GM21423 (cell line): ENCODE results near the gene EPHA8.

ENCODE experiments used
- ATAC-seq: cut with Tn5 transposase; IDR thresholded peaks from one replicate; pipeline ENCODE4 v1.9.1; 2021; ENCODE audit warnings: mild to moderate bottlenecking, moderate library complexity; ENCODE audit not compliant: unreplicated experiment

The EPHA8 gene

DNA sequence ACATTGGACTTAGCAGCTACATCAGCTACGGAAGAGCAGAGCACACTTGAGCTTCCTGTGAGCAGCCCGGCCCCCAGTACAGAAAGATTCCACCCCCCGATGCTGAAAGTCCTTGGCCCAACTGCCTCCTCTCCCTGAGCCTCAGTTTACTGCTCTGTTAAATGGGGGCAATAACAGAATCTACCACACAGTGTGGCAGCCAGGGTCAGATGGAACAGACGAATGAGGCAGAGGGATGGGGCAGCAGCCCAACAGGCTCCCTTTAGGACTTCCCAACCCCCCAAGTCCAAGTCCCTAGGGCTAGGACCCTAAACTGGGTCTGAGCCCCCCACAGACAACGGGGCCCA, 50.3 kb downstream of the EPHA8 start:
- no peak for ATAC-seq

DNA sequence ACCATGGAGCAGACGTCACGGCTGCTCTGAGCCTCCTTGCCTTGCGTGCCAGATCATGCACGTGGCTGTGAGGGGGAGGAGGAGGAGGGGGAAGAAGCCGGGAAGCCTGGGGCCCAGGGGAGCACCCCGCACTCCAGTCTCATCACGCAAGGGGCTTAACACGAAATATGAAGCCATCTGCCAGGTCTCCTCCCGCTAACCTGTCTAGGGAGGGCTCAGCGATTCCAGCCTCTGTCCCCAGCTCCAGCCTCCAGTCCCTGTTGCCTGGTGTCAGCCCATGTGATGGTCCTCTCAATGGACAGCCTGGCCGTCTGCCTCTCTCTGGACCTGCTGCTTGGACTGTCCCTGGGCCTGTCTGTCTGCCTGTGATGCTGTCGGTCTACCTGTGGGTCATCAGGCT, 50.7 kb downstream of the EPHA8 start:
- no peak for ATAC-seq

DNA sequence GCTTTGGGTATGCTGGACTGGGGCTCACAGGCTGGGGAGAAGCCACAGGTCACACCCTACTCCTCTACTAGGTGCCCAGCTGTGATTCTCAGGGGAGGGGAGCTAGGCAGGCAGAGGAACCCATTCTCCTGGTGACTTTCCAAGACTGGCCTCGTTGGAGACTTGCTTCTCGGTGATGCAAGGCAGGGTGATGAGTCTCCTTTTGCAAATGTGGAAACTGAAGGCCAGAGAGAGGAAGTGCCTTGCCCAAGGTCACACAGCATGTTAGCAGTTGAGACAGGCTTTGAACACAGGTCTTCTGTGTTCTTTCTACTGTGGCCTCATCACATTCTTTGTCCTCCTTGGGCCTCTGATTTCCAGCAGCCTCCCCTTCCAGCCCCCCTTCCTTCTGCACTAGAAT, 52.6 kb downstream of the EPHA8 start:
- no peak for ATAC-seq

DNA sequence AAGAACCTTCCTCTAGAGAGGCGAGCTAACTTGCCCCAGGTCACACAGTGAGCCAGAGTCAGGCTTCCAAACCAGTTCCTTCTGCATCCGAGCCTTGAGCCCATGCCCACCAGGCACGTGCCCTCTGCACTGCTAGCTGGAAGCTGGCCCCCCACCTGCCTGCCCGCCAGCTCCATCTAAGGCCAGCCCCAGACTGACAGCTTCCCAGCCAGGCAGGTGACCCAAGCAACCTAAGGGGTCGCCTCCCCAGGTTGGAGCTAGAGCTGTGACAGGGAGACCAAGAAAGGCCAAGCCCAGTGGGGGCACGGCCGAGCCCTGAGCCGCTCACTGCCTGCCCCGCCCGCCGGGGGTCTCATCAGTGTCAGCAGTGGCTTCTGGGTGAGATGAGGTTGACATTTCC, 53.3 kb downstream of the EPHA8 start:
- no peak for ATAC-seq

DNA sequence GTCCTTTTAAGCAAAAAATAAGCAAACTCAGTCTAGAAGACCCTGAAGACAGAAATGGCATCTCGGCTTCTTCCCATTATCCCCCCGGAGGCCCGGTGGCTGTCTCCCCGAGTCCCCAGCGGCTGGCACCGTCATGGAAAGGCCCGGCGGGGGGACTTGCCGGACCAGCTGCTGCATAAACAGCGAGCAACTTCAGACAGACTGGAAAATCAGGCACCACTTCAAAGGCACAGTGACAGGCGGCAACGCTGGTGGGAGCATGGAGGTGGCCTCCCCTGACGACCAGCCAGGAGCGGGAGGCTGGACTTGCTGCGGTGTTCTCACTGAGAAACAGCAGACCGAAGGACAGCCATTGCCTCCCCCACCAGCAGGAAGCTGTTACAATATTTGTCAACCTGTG, 54.8 kb downstream of the EPHA8 start:
- no peak for ATAC-seq

DNA sequence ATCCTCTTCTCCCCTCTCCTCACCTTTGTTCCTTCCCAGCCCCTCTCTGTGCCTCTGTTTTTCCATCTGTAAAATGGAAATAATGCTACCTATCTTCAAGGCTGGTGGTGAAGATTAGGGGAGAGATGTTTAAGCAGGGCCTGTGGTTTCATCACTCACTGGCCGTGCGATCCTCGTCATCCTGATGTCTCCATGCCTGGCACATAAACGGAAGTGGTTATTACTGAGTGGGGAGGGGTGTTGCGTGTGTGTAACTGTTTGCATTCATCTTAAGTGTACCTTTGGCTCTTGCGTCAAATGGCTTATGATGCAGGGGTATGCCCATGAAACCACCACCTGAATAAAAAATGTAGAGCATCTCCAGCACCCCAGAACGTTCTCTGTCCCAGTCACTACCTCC, 56.0 kb downstream of the EPHA8 start:
- ATAC-seq: no peak

DNA sequence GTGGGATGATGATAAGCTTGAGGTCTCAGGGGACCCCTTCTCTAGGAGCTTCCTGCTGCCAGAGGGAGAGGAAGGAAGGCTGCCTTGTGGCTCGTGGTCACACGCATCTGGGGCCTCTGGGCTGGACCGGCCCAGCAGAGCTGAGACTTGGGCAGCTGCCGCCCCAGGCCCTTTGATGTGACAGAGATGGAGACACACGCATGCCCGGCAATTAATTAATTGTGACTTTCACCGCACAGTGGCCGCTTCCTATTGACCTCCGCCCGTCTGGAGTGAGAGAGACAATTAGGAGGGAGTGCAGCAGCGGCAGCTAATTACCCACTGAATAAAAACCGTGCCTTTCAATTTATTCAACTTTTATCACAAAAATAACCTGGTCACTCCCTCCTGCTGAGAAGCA, 56.5 kb downstream of the EPHA8 start:
- ATAC-seq: no peak

DNA sequence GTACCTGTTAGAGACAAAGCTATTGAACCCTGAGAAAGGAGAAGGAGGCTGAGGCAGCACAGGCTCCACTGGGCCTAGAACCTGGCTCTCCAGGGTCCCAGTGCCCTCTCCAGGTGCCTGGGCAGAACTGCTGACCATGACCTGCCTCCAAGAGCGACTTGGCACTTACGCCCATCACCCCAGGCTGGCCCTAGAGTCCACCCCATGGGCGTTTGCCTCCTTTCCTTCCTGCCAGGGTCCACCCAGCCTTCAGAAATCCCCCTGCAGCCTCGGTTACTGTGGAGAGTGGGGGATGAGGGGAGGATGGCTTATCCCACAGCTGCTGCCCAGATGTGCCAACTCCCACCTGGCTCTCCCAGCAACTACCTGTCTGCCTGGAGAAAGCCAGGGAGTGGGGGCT, 58.5 kb downstream of the EPHA8 start:
- ATAC-seq: no peak

DNA sequence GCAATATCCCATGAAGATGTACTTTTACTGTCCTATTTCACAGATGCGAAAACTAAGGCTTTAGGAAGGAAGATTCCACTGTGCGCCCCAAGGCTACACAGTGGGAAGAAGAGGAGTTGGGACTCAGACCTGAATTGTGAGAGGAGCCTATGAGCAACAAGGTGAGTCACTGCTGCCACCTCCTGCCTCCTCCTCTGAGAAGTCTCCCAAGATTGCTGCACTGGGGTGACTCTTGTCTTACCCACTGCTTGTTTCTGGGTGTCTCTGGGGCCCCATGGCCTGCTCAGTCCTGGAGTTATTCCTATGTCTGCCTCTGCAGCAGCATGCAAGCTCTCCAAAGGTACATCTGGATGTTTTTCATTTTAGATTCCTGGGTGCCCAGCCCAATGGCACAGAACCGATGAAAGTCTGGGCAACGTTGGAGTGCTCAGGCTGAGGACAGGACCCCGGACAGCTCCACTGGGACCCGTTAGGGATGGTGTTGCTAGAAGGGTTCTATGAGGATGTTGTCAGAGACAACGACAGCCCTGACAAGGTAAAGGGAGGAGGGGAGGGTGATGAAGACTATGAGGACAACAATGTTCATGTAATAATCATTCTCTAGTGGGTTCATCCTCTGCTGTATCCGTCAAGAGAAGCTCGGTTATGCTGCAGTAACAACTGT, 62.1 kb downstream of the EPHA8 start:
- no peak for ATAC-seq

DNA sequence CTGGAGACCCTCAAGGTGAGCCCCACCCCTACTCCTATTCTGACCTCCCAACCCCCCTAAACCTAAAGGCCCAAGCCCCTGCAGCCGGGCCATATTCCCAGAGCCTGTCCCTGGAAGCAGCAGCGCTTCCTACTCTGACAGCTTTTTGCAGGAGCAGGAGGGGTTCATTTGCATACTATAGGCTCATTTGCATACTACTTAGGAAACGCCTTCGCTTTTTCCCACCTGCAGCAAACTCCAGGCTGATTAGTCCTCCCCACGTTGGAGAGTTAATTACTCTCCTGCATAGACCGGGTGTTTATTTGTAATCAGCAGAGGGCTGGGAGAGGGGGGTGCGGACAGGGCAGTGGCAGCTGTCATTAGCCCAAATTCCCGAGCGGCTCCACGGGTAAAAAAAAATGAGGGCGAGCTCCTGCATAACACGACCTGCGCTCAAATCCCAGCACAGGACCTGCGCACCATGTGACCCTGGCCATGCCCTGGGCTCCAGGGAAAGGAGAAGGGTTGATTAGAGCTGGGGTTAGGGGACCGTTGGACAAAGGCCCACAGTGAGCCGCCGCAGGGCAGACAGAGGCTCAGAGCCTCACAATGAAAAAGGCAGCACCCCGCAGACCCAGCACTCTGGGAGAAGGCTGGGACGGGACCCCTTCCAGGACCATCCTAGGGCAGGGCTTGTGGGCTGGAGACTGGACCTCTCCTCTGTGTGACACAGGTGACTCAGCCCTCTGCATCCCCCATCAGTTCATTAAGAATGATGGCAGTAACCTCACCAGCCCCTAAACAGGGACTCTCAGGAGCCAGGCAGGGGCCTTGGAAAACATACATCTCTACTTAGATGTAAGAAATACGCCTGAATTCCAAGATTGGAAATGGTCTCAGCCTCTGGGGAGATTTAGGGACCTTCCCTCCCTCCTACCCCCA, 63.2 kb downstream of the EPHA8 start:
- no peak for ATAC-seq

DNA sequence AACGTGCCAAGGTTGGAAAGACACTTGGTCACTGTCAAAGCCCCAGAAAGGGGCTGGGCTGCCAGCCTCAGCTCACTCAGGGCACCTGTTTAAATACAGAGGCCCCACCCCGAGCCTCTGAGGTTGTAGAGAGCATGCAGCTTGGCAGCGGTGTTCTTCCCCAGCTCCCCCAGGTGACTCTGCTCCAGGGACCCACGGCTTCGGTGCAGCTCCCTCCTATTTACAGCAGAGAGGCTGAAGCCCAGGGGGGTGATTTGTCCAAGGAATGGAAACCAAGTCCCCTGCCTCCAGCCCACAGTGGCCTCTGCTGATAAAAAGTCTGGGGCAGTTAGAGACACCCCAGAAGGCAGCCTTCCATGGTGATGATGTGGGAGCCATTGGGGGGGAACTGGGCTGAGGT, 64.0 kb downstream of the EPHA8 start:
- ATAC-seq: no peak

DNA sequence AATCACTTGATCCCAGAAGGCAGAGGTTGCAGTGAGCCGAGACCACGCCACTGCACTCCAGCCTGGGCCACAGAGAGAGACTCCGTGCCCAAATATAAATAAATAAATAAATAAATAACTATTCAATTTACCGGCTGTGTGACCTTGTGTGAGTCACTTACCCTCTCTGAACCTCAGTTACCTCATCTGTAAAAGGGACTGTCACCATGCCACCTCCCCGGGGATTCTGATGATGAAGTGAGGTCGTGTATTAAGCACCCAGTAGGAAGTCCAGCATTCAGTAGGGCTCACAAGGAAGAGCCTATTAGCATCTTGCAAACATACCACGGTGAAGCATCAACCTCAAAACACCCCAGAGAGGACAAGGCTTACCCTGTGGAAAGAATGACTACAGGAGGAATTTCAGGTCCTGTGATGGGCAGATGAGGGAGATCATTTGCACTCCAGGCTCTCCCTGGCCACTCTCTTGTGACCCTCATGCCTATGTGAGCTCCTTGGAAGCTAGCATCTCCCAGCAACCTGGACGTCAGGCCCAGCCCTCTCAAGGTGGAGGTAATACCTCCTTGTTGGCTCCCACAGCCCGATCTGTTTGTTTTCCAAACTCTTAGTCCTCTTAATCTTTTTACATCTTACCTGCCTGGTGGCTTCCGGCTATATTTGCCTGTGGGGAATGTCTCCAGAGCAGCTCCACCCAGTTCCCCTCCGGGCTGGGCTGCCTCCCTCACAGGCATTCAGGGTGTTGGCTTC, 65.6 kb downstream of the EPHA8 start:
- no peak for ATAC-seq

DNA sequence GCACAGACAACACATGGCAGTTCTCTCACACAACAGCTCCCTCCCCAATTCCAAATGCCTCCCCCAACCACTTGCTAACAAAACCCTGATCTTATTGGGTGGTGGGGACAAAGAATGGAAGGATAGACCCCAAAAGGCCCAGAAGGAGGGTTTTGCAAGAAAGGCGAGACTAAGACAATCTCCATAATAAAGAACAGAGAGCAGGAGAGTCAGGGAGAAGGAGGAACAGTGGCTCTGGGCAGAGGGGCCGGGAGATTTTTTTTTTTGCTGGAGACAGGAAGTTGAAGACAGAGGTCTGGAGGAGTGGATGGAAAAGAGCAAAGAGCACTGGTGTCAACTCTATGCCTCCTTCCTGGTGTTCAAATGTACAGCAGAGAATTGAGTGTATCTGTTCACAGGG, 66.6 kb downstream of the EPHA8 start:
- no peak for ATAC-seq

DNA sequence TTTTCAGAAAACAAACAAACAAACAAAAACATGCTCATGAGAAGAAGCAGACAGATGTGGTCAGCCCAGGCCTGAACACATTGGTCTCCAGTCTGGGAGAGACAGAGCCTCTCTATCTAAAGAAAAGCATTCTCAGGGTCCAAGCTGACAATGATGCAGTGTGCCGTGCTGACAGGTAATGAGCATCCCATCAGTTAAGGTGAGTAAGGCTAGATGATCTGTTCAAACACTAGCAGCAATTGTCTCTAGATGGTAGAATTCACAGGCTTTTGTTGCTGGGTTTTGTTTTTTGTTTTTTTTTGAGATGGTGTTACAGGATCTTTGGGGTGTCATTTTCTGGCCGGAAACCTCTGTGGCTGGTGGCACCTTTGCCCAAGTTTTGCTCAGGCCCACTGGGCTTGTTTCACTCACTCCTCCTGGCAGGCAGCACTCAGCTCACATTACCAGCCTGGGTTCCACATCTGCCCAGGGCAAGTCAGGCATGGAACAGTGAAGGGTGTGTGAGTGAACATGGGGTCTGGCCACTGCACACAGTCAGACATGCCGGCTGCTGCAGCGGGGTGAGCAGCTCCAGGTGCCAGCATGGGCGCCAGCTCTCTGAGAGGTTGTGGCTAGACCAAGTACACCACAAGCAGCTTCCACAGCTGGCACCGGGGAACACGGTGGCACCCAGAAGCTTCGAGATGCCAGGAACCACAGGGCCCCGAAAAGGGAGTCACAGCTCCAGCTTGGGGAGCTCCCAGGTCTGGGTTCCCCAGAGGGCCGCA, 70.6 kb downstream of the EPHA8 start:
- no peak for ATAC-seq

DNA sequence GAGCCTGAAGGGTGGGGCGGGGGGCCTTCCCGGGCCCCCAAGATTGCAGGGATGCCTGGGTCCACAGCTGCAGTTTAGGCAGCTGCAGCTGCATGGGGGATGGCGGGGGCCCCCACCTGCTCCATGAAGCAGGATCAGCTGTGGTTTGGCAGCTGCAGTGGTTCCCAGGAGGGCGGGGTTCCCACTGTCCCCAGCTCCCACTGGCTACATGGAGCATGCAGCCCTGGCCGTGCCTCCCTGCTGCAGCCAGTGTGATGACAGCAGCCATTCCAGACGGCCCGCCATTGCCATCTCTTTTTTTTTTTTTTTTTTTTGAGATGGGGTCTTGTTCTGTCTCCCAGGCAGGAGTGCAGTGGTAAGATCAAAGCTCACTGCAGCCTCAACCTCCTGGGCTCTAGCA, 72.1 kb downstream of the EPHA8 start:
- ATAC-seq: no peak

DNA sequence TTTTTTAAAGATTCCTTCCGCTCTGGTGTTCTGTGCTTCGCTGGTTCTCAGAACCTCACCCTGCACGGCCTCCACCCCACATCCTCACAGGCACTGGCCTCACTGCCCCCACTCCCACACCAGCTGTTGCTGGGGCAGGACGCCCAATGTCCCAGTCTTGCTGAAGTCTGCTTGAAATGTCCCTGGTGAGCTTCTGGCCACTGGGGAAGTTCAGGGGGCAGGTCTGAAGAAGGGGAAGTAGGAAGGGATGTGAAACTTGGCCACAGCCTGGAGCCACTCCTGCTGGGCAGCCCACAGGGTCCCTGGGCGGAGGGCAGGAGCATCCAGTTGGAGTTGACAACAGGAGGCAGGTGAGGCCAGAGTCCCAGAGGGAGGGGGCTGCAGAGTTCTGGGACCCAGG, 73.1 kb downstream of the EPHA8 start, which contains the start of gene C1QA:
TSS of gene C1QA (plus strand) at position 276 of the 400 bp plus-strand sequence. CDS start 989 bp downstream, outside the sequence.
- no peak for ATAC-seq

DNA sequence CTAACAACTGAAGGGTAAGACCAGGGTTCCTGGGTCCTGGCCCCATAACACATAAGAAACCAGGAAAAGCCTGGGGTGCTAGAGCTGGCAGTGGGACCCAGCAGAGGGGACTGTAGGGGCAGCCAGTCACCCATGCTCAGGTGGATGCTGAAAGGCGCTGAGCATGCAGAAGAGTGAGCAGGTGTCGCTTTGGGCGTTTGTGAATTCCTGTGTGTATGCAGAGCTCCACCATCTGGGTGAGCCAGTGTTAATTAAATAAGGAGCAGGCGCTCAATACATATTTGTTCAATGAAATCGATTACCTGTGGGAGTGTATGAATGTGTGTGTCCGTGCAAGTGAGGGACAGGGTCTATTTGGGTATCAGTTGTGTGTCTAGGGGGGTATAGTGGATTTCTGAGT, 73.6 kb downstream of the EPHA8 start:
- no peak for ATAC-seq

DNA sequence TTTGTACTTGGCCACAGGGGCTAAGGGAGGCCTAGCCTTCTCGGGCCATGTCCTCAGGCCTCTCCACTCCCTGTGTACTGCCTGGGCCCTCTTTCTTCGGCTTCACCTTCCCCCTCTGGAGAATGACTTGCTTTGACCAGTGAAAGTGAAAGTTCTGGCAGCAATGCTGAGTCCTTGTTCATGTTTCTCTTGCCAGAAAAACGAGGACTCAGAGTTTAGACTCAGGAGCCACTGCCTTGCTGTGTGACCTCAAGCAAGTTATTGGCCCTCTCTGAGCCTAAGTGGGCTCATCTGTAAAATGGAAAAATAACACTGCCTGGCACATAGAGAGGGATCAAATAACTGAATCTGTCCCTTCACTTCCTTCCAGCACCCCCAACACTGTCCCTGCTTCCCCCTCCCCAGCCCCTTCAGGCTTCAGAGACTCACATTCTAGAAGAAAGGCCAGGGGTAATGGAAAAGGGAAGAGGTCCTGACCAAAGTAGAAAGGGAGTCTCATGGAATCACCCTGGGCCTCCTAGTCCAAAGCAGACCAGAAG, 74.7 kb downstream of the EPHA8 start:
- no peak for ATAC-seq

DNA sequence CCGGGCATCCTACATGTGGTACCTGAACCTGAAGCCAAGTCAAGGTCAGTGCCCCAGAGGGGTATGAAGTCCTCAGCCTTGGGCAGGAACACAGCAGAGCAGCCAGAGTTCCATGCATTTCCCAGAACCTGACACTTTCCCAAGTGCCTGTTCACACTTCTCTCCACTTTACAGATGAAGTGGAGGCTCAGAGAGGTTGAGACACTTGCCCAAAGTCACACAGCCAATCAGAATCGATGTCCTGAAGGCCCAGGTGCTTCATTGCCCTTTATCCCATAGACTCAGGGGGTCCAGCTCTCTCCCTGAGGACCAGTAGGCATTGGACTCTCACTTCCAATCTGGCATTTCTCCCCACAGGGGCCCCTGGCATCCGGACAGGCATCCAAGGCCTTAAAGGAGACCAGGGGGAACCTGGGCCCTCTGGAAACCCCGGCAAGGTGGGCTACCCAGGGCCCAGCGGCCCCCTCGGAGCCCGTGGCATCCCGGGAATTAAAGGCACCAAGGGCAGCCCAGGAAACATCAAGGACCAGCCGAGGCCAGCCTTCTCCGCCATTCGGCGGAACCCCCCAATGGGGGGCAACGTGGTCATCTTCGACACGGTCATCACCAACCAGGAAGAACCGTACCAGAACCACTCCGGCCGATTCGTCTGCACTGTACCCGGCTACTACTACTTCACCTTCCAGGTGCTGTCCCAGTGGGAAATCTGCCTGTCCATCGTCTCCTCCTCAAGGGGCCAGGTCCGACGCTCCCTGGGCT, 75.4 kb downstream of the EPHA8 start:
- ATAC-seq: no peak

DNA sequence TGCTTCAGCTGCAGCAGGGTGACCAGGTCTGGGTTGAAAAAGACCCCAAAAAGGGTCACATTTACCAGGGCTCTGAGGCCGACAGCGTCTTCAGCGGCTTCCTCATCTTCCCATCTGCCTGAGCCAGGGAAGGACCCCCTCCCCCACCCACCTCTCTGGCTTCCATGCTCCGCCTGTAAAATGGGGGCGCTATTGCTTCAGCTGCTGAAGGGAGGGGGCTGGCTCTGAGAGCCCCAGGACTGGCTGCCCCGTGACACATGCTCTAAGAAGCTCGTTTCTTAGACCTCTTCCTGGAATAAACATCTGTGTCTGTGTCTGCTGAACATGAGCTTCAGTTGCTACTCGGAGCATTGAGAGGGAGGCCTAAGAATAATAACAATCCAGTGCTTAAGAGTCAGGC, 76.0 kb downstream of the EPHA8 start:
- no peak for ATAC-seq
